GM12878 (cell line): Measurements from ENCODE around the gene PNISR. TPM values are rescaled to one million over a fixed set of nuclear protein-coding genes. Genes with fewer than 3 reads are reported as not detected.

Experiments used
- ATAC-seq: fragments of 200-7000 bp; cut with Tn5 transposase; 3 replicates; pipeline ENCODE4 v1.9.1; 2020; ENCODE audit warnings: mild to moderate bottlenecking, moderate library complexity
- BruUV-seq: library from RNA; stranded (reverse); fragments of 400-500 nt; replicated peaks from 2 replicates; lab custom pipeline; 2021; lab: Mats Ljungman, UMichigan
- CTCF ChIA-PET: fragments of 300-600 bp; sonication (Branson Sonifier 250); formaldehyde crosslinking; extraction: SDS; loops from one replicate; lab custom pipeline; 2021; ENCODE audit warnings: inconsistent platforms; lab: Yijun Ruan, JAX
- POLR2A ChIA-PET: fragments of 350-600 bp; formaldehyde crosslinking; extraction: SDS; loops from one replicate; lab custom pipeline; 2021; ENCODE audit warnings: inconsistent platforms; lab: Charles Lee
- RAD21 ChIA-PET: fragments of 300-600 bp; sonication (Branson Sonifier 250); formaldehyde crosslinking; loops from one replicate; lab custom pipeline; 2023; ENCODE audit warnings: antibody characterized with exemption; ENCODE audit not compliant: unreplicated experiment; lab: Charles Lee
- SMC1A ChIA-PET: fragments of 300-600 bp; sonication (Branson Sonifier 250); formaldehyde crosslinking; loops from one replicate; lab custom pipeline; 2023; ENCODE audit not compliant: unreplicated experiment, uncharacterized antibody; lab: Charles Lee
- DNase-seq: peaks from one replicate; pipeline ENCODE4 v3.0.0-alpha.2; 2011; ENCODE audit warnings: low read depth, low spot score
- FAIRE-seq: peaks from 3 replicates; lab custom pipeline; 2011; peaks lifted over from hg19 to GRCh38; lab: Jason Lieb, UNC
- H2AFZ ChIP-seq: 2 replicates; pipeline ENCODE4 v1.6.0; 2011; ENCODE audit warnings: low read depth, low read length, control low read depth; ENCODE audit not compliant: control insufficient read depth
- H3K27ac ChIP-seq: 2 replicates; pipeline ENCODE4 v1.5.1; 2011; ENCODE audit warnings: control low read depth; ENCODE audit not compliant: control insufficient read depth, insufficient read depth
- H3K27me3 ChIP-seq, 2 experiments: replicated peaks in 1 of 2; 2 replicates each; pipeline versions ENCODE4 v1.6.0 to v1.6.1; 2011; ENCODE audit warnings: low read length in 1 of 2; ENCODE audit not compliant: control insufficient read depth in 2 of 2, insufficient read depth in 2 of 2
- H3K36me3 ChIP-seq, 2 experiments: 2 replicates each; pipeline ENCODE4 v1.5.1; 2011; ENCODE audit warnings: low read length in 1 of 2; ENCODE audit not compliant: control insufficient read depth in 2 of 2, insufficient read depth in 2 of 2
- H3K4me1 ChIP-seq: 2 replicates; pipeline ENCODE4 v1.6.1; 2011; ENCODE audit warnings: mild to moderate bottlenecking, low read length, moderate library complexity, mixed read lengths; ENCODE audit not compliant: control insufficient read depth, insufficient read depth
- H3K4me2 ChIP-seq: 2 replicates; pipeline ENCODE4 v1.6.0; 2011; ENCODE audit warnings: control low read depth; ENCODE audit not compliant: control insufficient read depth, insufficient read depth
- H3K4me3 ChIP-seq: fragments of 200-600 bp; sonication (generic); 2 replicates; pipeline ENCODE4 v1.5.1; 2016
- H3K79me2 ChIP-seq: 2 replicates; pipeline ENCODE4 v1.6.0; 2011; ENCODE audit warnings: low read length; ENCODE audit not compliant: control insufficient read depth, insufficient read depth
- H3K9ac ChIP-seq: 2 replicates; pipeline ENCODE4 v1.8.0; 2011; ENCODE audit warnings: low read length, control low read depth, mixed read lengths; ENCODE audit not compliant: control insufficient read depth, insufficient read depth
- H3K9me3 ChIP-seq: replicated peaks from 3 replicates; pipeline ENCODE4 v1.5.1; 2011; ENCODE audit warnings: mild to moderate bottlenecking, low read length; ENCODE audit not compliant: control insufficient read depth, insufficient read depth
- H4K20me1 ChIP-seq: 2 replicates; pipeline ENCODE4 v1.6.0; 2011; ENCODE audit not compliant: control insufficient read depth, insufficient read depth
- EGR1 ChIP-seq, 2 experiments: IDR thresholded peaks; 1 replicate in 1 of 2; 2 replicates in 1 of 2; pipeline ENCODE4 v1.6.1; 2011 to 2012; ENCODE audit warnings: low read depth in 2 of 2, low read length in 2 of 2, borderline replicate concordance in 1 of 2, mild to moderate bottlenecking in 1 of 2, moderate library complexity in 1 of 2
- HDGF ChIP-seq: fragments of 450-650 bp; IDR thresholded peaks from 2 replicates; pipeline ENCODE4 v1.6.1; 2016; ENCODE audit warnings: antibody characterized with exemption
- IKZF2 ChIP-seq, 2 experiments: fragments of 450-650 bp; IDR thresholded peaks; 2 replicates each; pipeline ENCODE4 v1.6.1; 2017; ENCODE audit warnings: mild to moderate bottlenecking in 2 of 2, moderate library complexity in 2 of 2
- IRF4 ChIP-seq: IDR thresholded peaks from 2 replicates; pipeline ENCODE4 v1.6.1; 2011; ENCODE audit warnings: low read depth, low read length
- JUNB ChIP-seq: IDR thresholded peaks from 2 replicates; pipeline ENCODE4 v1.6.1; 2016; ENCODE audit warnings: antibody characterized with exemption, mild to moderate bottlenecking
- KDM1A ChIP-seq: fragments of 200-600 bp; sonication (generic); IDR thresholded peaks from 2 replicates; pipeline ENCODE4 v1.6.1; 2016; ENCODE audit warnings: borderline replicate concordance
- KLF5 ChIP-seq: fragments of 450-650 bp; IDR thresholded peaks from 2 replicates; pipeline ENCODE4 v1.6.1; 2014; ENCODE audit warnings: mild to moderate bottlenecking; ENCODE audit not compliant: partially characterized antibody
- PAX5 ChIP-seq: IDR thresholded peaks from 2 replicates; pipeline ENCODE4 v1.6.1; 2011; ENCODE audit warnings: low read depth, low read length, borderline replicate concordance
- SP1 ChIP-seq: IDR thresholded peaks from one replicate; pipeline ENCODE4 v1.6.1; 2011; ENCODE audit warnings: low read depth, low read length
- SRF ChIP-seq, 2 experiments: IDR thresholded peaks; 2 replicates each; pipeline ENCODE4 v1.6.1; 2011; ENCODE audit warnings: low read depth in 2 of 2, low read length in 2 of 2, mild to moderate bottlenecking in 1 of 2, moderate library complexity in 1 of 2
- WGBS: methylation state at CpG from one replicate; pipeline ENCODE4 v1.1.6; 2016; ENCODE audit warnings: low lambda C conversion rate; ENCODE audit not compliant: insufficient replicate concordance, insufficient coverage; ENCODE audit errors: missing lambda C conversion rate; 5-methylcytosine and 5-hydroxymethylcytosine counted together
- in situ Hi-C: fragments of 300-500 bp; cut with MboI; formaldehyde crosslinking; loops from 9 replicates; pipeline ENCODE4 v1.14.3; 2018; ENCODE audit warnings: mixed read lengths
- intact Hi-C: fragments of 100-400 bp; cut with micrococcal nuclease; formaldehyde crosslinking; loops from one replicate; pipeline ENCODE4 v1.14.2; 2022; ENCODE audit not compliant: unreplicated experiment
- polyA plus RNA-seq, 11 experiments: library from polyadenylated mRNA; depleted of rRNA in 4 of 11; unstranded in 6 of 11; stranded (reverse) in 5 of 11; fragments of >200 nt; fragmentation: Nextera tagmentation in 4 of 11; fragmentation: Illumina TruSeq in 1 of 11; extraction: Ambion mirVana in 4 of 11; extraction: Trizol in 1 of 11; gene quantifications; 1 replicate in 1 of 11; 2 replicates in 10 of 11; pipeline versions ENCODE4 v1.2.1 to v1.2.3, GENCODE V29; 2011 to 2016; ENCODE audit warnings: inconsistent platforms in 2 of 11, missing spikeins in 2 of 11, low read depth in 1 of 11
- total RNA-seq, 4 experiments: library from RNA; depleted of rRNA in 3 of 4; stranded (reverse); fragments of >200 nt in 3 of 4; fragmentation: Illumina TruSeq in 1 of 4; extraction: Trizol in 1 of 4; gene quantifications; 2 replicates each; pipeline versions ENCODE4 v1.2.1 to v1.2.3, GENCODE V29; 2013 to 2021
- TF ChIP-seq, protein P1 (sequence below): IDR thresholded peaks from 2 replicates; pipeline ENCODE4 v1.6.1; 2012; ENCODE audit warnings: low read depth, low read length, improper control_type of control experiment
- TF ChIP-seq, protein P2 (sequence below): fragments of 450-650 bp; IDR thresholded peaks from 2 replicates; pipeline ENCODE4 v1.6.1; 2017; ENCODE audit warnings: borderline replicate concordance

Gene PNISR
- total and polyA plus RNA-seq, 10 of the 15 experiments (the other 5 are each of a cell fraction or from before 2014, with no cell fraction given) = 79.1 to 180 (median 105) TPM

DNA sequence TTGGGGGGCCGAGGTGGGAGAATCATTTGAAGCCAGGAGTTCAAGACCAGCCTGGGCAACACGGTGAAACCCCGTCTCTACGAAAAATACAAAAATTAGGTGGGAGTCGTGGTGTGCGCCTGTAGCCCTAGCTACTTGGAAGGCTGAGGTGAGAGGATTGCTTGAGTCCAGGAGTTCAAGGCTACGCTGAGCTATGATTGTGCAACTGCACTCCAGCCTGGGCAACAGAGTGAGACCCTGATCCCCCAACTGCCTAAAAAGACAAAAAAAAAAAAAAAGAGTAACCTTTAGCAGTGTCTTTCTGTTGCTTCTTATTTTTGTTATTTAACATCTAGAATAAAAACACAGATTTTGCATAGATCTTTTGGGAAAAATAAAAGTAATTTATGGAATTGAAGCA lies 18.0 kb downstream of the PNISR start (continued):
- TF ChIP-seq, protein P1, sequence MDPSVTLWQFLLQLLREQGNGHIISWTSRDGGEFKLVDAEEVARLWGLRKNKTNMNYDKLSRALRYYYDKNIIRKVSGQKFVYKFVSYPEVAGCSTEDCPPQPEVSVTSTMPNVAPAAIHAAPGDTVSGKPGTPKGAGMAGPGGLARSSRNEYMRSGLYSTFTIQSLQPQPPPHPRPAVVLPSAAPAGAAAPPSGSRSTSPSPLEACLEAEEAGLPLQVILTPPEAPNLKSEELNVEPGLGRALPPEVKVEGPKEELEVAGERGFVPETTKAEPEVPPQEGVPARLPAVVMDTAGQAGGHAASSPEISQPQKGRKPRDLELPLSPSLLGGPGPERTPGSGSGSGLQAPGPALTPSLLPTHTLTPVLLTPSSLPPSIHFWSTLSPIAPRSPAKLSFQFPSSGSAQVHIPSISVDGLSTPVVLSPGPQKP = no peak

DNA sequence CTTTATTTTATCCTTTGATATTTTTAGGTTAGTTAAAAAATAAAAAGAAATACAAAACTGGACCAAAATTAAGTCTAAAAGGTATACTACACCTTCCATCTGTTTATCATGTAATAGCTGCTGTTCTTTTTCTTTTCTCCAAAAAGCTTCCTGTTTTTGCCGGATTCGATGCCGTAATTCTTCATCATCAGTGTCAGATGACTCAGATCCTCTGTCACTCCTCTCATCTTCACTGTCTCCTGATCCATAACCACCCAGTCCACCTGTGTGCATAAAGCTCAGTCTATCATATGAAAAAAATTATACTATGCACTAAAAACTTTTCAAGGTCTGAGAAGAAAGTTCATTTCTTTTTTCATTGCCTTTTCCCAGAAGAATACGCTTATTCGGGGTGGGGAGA lies 22.7 kb downstream of the PNISR start:
- Histone ChIP-seq H3K4me2 (no peak overlapping the region), H2AFZ (no peak overlapping the region), H3K79me2 (no peaks in the 10 kb centered on the region), H3K27me3 (no peaks in the 10 kb centered on the region), H3K36me3 (peaks cover 4 to 38% of the 10 kb centered on the region in 2 experiments), H4K20me1 (no peaks in the 10 kb centered on the region), H3K9me3 (no peaks in the 10 kb centered on the region), H3K4me3 (no peak overlapping the region), H3K27ac (no peak overlapping the region), H3K9ac (no peak overlapping the region), H3K4me1 (no peaks in the 10 kb centered on the region)
- FAIRE-seq = no peak
- ChIA-PET POLR2A (interaction anchor here (0.9 kb wide), 1 partner anchor 9 kb away, joined by 3 read pairs; the partner anchor contains the start of gene COQ3), SMC1A (interaction anchor here (0.8 to 2.5 kb wide), 7 partner anchors 8 to 72 kb away, joined by 3 to 9 read pairs (median 4); partner anchors contain the start of gene COQ3), RAD21 (interaction anchor here (1.0 to 1.3 kb wide), 2 partner anchors 9 to 72 kb away, joined by 3 to 4 read pairs; partner anchors contain the start of gene COQ3), CTCF (interaction anchor here (0.7 to 2.7 kb wide), 7 partner anchors 10 to 72 kb away, joined by 3 to 7 read pairs (median 4); no protein-coding TSS in a partner anchor)
- in situ Hi-C loops (no loop called here), intact Hi-C loops (no loop called here)
- WGBS = 97% methylated on average over 5 of the region's 5 CpGs
- no peak for ATAC-seq
- no peak for DNase-seq
- BruUV-seq = no TSS peak
- TF ChIP-seq IRF4 = no peak
- no peak for TF ChIP-seq KDM1A
- no peak for TF ChIP-seq SRF (IDR thresholded peaks at IDR 0.05; ENCODE audit: low read depth in 2 of 2, low read length in 2 of 2)
- no peak for TF ChIP-seq PAX5
- TF ChIP-seq JUNB = no peak
- TF ChIP-seq IKZF2 (IDR thresholded peaks at IDR 0.05) = no peak
- TF ChIP-seq SP1 = no peak
- TF ChIP-seq, protein P2, sequence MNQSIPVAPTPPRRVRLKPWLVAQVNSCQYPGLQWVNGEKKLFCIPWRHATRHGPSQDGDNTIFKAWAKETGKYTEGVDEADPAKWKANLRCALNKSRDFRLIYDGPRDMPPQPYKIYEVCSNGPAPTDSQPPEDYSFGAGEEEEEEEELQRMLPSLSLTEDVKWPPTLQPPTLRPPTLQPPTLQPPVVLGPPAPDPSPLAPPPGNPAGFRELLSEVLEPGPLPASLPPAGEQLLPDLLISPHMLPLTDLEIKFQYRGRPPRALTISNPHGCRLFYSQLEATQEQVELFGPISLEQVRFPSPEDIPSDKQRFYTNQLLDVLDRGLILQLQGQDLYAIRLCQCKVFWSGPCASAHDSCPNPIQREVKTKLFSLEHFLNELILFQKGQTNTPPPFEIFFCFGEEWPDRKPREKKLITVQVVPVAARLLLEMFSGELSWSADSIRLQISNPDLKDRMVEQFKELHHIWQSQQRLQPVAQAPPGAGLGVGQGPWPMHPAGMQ = no peak
- no peak for TF ChIP-seq KLF5
- TF ChIP-seq HDGF = no peak
- TF ChIP-seq EGR1 (IDR thresholded peaks at IDR 0.05; ENCODE audit: borderline replicate concordance in 1 of 2, low read depth in 2 of 2, low read length in 2 of 2) = no peak
